Stimulated activated CD4-positive, alpha-beta T cell treated with anti-CD3 and anti-CD28 coated beads, TNF-alpha, amount 100 ng/mL, for 4 hours (primary cell): ENCODE data around the gene RBFOX2.

ENCODE experiments used
- DNase-seq, 3 experiments: peaks; one replicate each; pipeline ENCODE4 v3.0.0-alpha.2; 2020; ENCODE audit warnings: low read depth in 3 of 3

RBFOX2 gene

DNA sequence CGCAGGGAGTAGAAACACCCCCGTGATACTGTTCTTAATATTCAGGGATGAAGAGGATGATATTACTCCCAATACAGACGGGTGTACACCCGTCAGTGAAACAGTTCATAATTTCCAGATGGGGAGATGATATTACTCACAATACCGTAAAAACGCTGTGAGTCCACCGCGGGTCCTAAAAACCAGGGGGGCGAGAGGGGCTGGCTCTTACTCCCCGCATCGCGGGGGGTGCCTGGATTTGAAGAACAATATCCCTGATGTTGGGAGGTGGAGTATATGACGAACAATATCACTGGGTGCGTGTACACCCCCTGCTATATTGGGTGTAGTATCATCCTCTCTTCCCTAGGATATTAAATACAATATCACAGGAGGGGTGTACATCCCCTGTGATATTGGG lies 331.5 kb downstream of the RBFOX2 start:
- DNase-seq: no peak

DNA sequence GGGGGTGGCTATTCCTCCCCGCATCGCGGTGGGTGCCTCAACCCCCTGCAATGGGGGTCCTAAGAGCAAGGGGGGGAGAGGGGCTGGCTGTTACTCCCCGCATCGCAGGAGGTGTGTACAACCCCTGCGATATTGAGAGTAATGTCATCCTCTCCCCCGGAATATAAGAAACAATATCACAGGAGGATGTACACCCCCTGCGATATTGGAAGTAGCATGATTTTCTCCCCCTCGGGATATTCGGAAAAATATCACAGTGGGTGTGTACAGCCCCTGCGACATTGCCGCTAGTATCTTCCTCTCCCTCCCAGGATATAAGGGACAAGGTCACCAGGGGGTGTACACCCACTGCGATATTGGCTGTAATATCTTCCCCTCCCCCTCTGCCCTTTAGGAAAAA lies 333.4 kb downstream of the RBFOX2 start:
- no peak for DNase-seq

DNA sequence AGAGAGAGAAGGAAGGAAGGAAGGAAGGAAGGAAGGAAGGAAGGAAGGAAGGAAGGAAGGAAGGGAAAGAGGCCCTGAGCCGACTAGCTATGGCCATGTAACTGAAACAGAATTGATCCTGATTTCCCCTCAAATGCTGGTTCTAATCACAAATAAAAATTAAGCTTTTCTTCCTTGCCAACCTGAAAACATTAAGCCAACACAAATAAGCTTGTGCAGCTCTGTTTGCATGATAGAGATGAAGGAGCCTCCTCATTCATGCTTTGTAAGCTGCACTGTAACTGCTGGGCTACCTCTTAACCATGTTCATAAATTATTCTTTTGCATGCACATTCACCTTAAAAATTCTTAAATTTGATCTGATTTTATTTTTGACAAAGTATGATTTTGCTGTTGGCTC lies 338.6 kb downstream of the RBFOX2 start:
- no peak for DNase-seq

DNA sequence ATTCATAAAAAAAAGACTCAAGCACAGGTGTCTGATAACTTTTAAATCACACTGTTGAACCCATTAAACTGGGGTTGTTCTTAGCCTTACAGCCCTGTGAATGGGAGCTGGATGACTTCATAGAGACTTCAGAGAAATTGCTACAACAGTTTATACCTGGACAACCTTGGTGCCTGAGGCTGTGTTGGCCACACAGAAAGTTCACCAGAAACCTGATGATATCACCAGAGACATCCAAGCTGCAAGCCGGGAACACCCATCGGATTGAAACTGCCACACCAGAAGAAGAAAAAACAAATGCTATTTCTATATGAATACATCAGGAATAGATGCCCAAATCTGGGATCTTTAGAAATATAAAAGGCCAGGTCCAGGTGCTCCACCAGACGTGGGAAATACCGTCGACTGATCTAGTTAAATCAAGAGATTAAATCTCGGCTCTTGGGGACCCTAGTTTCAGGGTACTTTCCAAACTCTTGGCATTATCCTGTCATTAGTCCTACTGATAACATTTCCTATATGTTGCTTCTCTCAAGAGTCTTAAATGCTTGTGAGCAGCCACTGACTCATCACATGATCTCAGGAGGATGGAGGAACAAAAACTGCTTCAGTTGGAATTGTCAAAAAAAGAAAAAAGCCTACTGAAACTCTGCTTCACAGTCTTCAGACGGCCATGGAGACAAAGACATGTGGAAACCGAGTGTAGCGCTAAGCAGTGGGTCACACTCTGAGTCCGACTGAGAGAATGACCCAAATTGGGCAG lies 339.5 kb downstream of the RBFOX2 start:
- DNase-seq: no peak
